Hepatocyte (in vitro differentiated cells): ENCODE data around the gene NANS. TPM values are rescaled to one million over a fixed set of nuclear protein-coding genes. Genes with fewer than 3 reads are reported as not detected.
A peak's percentile ranks its signal among the peaks of the same experiment; 100 is the strongest.

Experiments used
- DNase-seq: peaks from one replicate; pipeline ENCODE4 v3.0.0-alpha.2; 2016; ENCODE audit warnings: low spot score
- H2AFZ ChIP-seq: fragments of 200-600 bp; sonication (generic); 2 replicates; pipeline ENCODE4 v1.6.0; 2016; ENCODE audit warnings: antibody characterized with exemption, mild to moderate bottlenecking
- H3K27ac ChIP-seq: fragments of 200-600 bp; sonication (generic); 2 replicates; pipeline ENCODE4 v1.5.1; 2016; ENCODE audit warnings: mild to moderate bottlenecking
- H3K27me3 ChIP-seq: fragments of 200-600 bp; sonication (generic); 2 replicates; pipeline ENCODE4 v1.6.1; 2016
- H3K36me3 ChIP-seq: fragments of 200-600 bp; sonication (generic); replicated peaks from 2 replicates; pipeline ENCODE4 v1.5.1; 2016; ENCODE audit warnings: low read depth; ENCODE audit not compliant: insufficient read depth
- H3K4me1 ChIP-seq: fragments of 200-600 bp; sonication (generic); 2 replicates; pipeline ENCODE4 v1.5.1; 2016; ENCODE audit warnings: mild to moderate bottlenecking, moderate library complexity; ENCODE audit not compliant: insufficient read depth
- H3K4me2 ChIP-seq: fragments of 200-600 bp; sonication (generic); 2 replicates; pipeline ENCODE4 v1.6.0; 2016
- H3K4me3 ChIP-seq: fragments of 200-600 bp; sonication (generic); 2 replicates; pipeline ENCODE4 v1.5.1; 2016; ENCODE audit warnings: mild to moderate bottlenecking
- H3K79me2 ChIP-seq: fragments of 200-600 bp; sonication (generic); 2 replicates; pipeline ENCODE4 v1.6.0; 2017; ENCODE audit warnings: mild to moderate bottlenecking
- H3K9me2 ChIP-seq: fragments of 200-600 bp; sonication (generic); replicated peaks from 2 replicates; pipeline ENCODE4 v1.6.0; 2017; ENCODE audit warnings: mild to moderate bottlenecking; ENCODE audit not compliant: insufficient read depth
- H3K9me3 ChIP-seq: fragments of 200-600 bp; sonication (generic); 2 replicates; pipeline ENCODE4 v1.5.1; 2016; ENCODE audit warnings: low read depth, mild to moderate bottlenecking
- H4K20me1 ChIP-seq: fragments of 200-600 bp; sonication (generic); 2 replicates; pipeline ENCODE4 v1.6.0; 2016; ENCODE audit warnings: mild to moderate bottlenecking; ENCODE audit not compliant: insufficient read depth, poor library complexity, severe bottlenecking
- EZH2 ChIP-seq: fragments of 200-600 bp; sonication (generic); IDR thresholded peaks from 2 replicates; pipeline ENCODE4 v1.6.1; 2016; ENCODE audit warnings: antibody characterized with exemption, mild to moderate bottlenecking, borderline replicate concordance
- EZH2phosphoT487 ChIP-seq: fragments of 200-600 bp; sonication (generic); IDR thresholded peaks from one replicate; pipeline ENCODE4 v1.6.1; 2018; ENCODE audit warnings: antibody characterized with exemption, mild to moderate bottlenecking, low read depth, moderate library complexity; ENCODE audit not compliant: unreplicated experiment, severe bottlenecking
- WGBS: methylation state at CpG from one replicate; pipeline ENCODE4 v1.1.6; 2016; ENCODE audit warnings: low lambda C conversion rate; ENCODE audit errors: missing lambda C conversion rate; 5-methylcytosine and 5-hydroxymethylcytosine counted together
- polyA plus RNA-seq: library from polyadenylated mRNA; unstranded; fragments of >200 nt; fragmentation: Nextera tagmentation; extraction: Ambion mirVana; gene quantifications from 2 replicates; pipeline ENCODE4 v1.2.1, GENCODE V29; 2016
- total RNA-seq: library from RNA; depleted of rRNA; stranded (reverse); fragments of >200 nt; gene quantifications from 2 replicates; pipeline ENCODE4 v1.2.3, GENCODE V29; 2014
- TF ChIP-seq, protein P1 (sequence below): fragments of 200-600 bp; sonication (generic); IDR thresholded peaks from 2 replicates; pipeline ENCODE4 v1.5.1; 2016; ENCODE audit warnings: antibody characterized with exemption, mild to moderate bottlenecking; ENCODE audit not compliant: poor library complexity

NANS gene
- total and polyA plus RNA-seq, 2 experiments from 2014 or later = 62.9 to 88.8 TPM

DNA sequence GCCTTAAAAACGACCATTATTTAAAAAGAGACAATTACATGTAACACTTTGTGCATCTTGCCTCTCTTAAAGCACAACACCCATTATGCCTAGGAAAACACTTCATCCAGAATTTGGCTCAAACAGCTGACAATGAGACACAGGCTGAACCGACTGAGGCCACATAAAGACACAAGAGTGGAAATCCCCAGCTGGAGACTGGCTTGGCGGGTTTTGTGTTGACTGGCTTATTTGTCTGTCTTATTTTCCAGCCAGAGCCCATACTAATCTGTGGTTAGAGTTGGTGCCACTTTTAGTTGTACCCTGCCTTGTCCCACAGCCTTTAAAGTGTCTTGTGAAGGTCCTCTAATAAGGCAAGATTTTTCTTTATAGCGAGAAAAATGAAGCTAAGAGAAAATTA, 41.3 kb downstream of the NANS start:
- Histone ChIP-seq H3K27ac (no peak overlapping the region), H3K9me3 (no peaks in the 10 kb centered on the region), H3K4me1 (peaks cover 5% of the 10 kb centered on the region), H3K79me2 (no peaks in the 10 kb centered on the region), H3K4me2 (no peak overlapping the region), H3K9me2 (no peaks in the 10 kb centered on the region), H3K36me3 (no peaks in the 10 kb centered on the region), H3K27me3 (no peaks in the 10 kb centered on the region), H2AFZ (no peak overlapping the region), H3K4me3 (no peak overlapping the region), H4K20me1 (no peaks in the 10 kb centered on the region)
- DNase-seq = peak; percentile 34
- TF ChIP-seq EZH2 (no peak), EZH2phosphoT487 (no peak)
- TF ChIP-seq, protein P1, sequence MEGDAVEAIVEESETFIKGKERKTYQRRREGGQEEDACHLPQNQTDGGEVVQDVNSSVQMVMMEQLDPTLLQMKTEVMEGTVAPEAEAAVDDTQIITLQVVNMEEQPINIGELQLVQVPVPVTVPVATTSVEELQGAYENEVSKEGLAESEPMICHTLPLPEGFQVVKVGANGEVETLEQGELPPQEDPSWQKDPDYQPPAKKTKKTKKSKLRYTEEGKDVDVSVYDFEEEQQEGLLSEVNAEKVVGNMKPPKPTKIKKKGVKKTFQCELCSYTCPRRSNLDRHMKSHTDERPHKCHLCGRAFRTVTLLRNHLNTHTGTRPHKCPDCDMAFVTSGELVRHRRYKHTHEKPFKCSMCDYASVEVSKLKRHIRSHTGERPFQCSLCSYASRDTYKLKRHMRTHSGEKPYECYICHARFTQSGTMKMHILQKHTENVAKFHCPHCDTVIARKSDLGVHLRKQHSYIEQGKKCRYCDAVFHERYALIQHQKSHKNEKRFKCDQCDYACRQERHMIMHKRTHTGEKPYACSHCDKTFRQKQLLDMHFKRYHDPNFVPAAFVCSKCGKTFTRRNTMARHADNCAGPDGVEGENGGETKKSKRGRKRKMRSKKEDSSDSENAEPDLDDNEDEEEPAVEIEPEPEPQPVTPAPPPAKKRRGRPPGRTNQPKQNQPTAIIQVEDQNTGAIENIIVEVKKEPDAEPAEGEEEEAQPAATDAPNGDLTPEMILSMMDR = no peak
- 71% methylated on average over 4 of the region's 4 CpGs for WGBS

GRCh38 chr9:98099346-98099745, 42.8 kb downstream of the NANS start:
- DNase-seq = no peak
- TF ChIP-seq, protein P1 = no peak
- no peak for TF ChIP-seq EZH2phosphoT487
- no peak for TF ChIP-seq EZH2
- Histone ChIP-seq H3K9me3 (no peaks in the 10 kb centered on the region), H4K20me1 (no peaks in the 10 kb centered on the region), H3K36me3 (no peaks in the 10 kb centered on the region), H3K9me2 (no peaks in the 10 kb centered on the region), H3K27me3 (no peaks in the 10 kb centered on the region), H3K4me1 (peaks cover 5% of the 10 kb centered on the region), H2AFZ (no peak overlapping the region), H3K4me2 (no peak overlapping the region), H3K27ac (no peak overlapping the region), H3K4me3 (no peak overlapping the region), H3K79me2 (no peaks in the 10 kb centered on the region)
- 100% methylated on average over 2 of the region's 2 CpGs for WGBS

- Histone ChIP-seq H3K4me1 (peaks cover 5% of the 10 kb centered on the region), H3K27ac (peak overlapping the region; percentile 3), H3K79me2 (no peaks in the 10 kb centered on the region), H4K20me1 (no peaks in the 10 kb centered on the region), H3K9me3 (no peaks in the 10 kb centered on the region), H2AFZ (no peak overlapping the region), H3K4me3 (no peak overlapping the region), H3K36me3 (no peaks in the 10 kb centered on the region), H3K4me2 (peak overlapping the region; percentile 3), H3K27me3 (no peaks in the 10 kb centered on the region), H3K9me2 (no peaks in the 10 kb centered on the region)
- TF ChIP-seq, protein P1 = no peak
- TF ChIP-seq EZH2 (no peak), EZH2phosphoT487 (no peak)
- DNase-seq = no peak
- 54% methylated on average over 5 of the region's 5 CpGs for WGBS
Observed at GRCh38 chr9:98099898-98100297, 43.4 kb downstream of the NANS start.

DNA sequence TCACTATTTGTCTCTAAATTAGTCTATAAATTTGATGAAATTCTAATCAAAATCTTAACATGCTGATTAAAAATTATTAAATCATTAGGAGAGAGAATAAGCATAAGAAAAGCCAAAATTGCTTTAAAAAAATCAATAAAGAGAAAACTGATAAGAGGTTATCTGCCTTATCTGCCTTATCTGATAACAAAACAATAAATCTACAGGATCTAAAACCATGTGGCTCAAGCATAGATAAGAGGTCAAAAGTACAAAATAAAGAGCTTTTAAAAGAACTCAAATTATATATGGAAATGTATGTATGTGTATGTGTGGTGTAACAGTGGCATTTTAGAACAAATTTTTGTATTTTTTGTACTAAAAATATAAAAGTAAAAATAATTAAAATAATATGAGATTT, 43.9 kb downstream of the NANS start:
- H3K27me3 ChIP-seq = no peaks in the 10 kb centered on the region
- no peaks in the 10 kb centered on the region for H3K9me3 ChIP-seq
- no peak for DNase-seq
- no peaks in the 10 kb centered on the region for H3K9me2 ChIP-seq
- H2AFZ ChIP-seq = no peak overlapping the region
- no peak for TF ChIP-seq EZH2
- TF ChIP-seq, protein P1 = no peak
- no peak for TF ChIP-seq EZH2phosphoT487
- peaks cover 5% of the 10 kb centered on the region for H3K4me1 ChIP-seq
- H3K27ac ChIP-seq = peak overlapping the region; percentile 3
- H3K36me3 ChIP-seq = no peaks in the 10 kb centered on the region
- no peaks in the 10 kb centered on the region for H3K79me2 ChIP-seq
- H3K4me2 ChIP-seq = peak overlapping the region; percentile 3
- no peak overlapping the region for H3K4me3 ChIP-seq
- no peaks in the 10 kb centered on the region for H4K20me1 ChIP-seq
